ENCODE data around the gene UCMA. TPM values are rescaled to one million over a fixed set of nuclear protein-coding genes. Genes with fewer than 3 reads are reported as not detected.

The UCMA gene
- total and polyA plus RNA-seq, 4 donors = not detected

DNA sequence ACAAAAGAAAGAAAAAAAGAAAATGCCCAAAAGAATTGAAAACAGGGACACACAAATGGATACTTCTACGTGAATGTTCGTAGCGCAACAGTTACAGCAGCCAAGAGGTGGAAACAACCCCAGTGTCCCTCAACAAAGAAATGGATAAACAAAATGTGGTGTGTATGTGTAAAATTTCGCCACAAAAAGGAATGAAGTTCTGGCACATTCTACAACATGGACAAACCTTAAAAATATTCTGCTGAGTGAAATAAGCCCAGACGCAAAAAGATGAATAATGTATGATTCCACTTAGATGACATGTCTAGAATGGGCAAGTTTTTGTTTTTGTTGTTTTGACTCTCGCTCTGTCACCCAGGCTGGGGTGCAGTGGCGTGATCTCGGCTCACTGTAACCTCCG is 10.9 kb downstream of the UCMA start:
- peaks cover 0 to 2% (median 0%) of the 10 kb centered on the region in 4 donors for H3K4me1 ChIP-seq (ENCODE audit: control insufficient read depth in 4 of 4, insufficient read depth in 4 of 4, low read length in 3 of 4)
- H3K36me3 ChIP-seq (ENCODE audit: control insufficient read depth in 4 of 4, insufficient read depth in 3 of 4, low read depth in 1 of 4, low read length in 3 of 4) = no peaks in the 10 kb centered on the region
- H3K27me3 ChIP-seq (ENCODE audit: control insufficient read depth in 4 of 4, insufficient read depth in 4 of 4, low read length in 3 of 4) = no peaks in the 10 kb centered on the region
- 95% methylated on average over 9 of the region's 9 CpGs for WGBS
- no peak overlapping the region for H3K27ac ChIP-seq (ENCODE audit: low read depth in 1 of 2, low read length in 2 of 2)
- no peak overlapping the region for H3K4me3 ChIP-seq (ENCODE audit: low read depth in 1 of 3, low read length in 3 of 3)
- DNase-seq (ENCODE audit: low spot score) = no peak
- TF ChIP-seq, protein P1, sequence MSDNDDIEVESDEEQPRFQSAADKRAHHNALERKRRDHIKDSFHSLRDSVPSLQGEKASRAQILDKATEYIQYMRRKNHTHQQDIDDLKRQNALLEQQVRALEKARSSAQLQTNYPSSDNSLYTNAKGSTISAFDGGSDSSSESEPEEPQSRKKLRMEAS (IDR thresholded peaks at IDR 0.05) = no peak
- TF ChIP-seq GABPA (IDR thresholded peaks at IDR 0.05 in 1 of 2, conservative IDR thresholded peaks at IDR 0.05 in 1 of 2) = no peak
- no peak for TF ChIP-seq NR2F2 (IDR thresholded peaks at IDR 0.05)
- TF ChIP-seq, protein P2, sequence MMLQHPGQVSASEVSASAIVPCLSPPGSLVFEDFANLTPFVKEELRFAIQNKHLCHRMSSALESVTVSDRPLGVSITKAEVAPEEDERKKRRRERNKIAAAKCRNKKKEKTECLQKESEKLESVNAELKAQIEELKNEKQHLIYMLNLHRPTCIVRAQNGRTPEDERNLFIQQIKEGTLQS (IDR thresholded peaks at IDR 0.05) = no peak
- TF ChIP-seq RXRA (IDR thresholded peaks at IDR 0.05) = no peak
- TF ChIP-seq TAF1 (conservative IDR thresholded peaks at IDR 0.05) = no peak
- TF ChIP-seq HNF4G (IDR thresholded peaks at IDR 0.05) = no peak
- no peak for TF ChIP-seq FOXA2 (IDR thresholded peaks at IDR 0.05)
- no peak for TF ChIP-seq RAD21 (IDR thresholded peaks at IDR 0.05)
- TF ChIP-seq, protein P3, sequence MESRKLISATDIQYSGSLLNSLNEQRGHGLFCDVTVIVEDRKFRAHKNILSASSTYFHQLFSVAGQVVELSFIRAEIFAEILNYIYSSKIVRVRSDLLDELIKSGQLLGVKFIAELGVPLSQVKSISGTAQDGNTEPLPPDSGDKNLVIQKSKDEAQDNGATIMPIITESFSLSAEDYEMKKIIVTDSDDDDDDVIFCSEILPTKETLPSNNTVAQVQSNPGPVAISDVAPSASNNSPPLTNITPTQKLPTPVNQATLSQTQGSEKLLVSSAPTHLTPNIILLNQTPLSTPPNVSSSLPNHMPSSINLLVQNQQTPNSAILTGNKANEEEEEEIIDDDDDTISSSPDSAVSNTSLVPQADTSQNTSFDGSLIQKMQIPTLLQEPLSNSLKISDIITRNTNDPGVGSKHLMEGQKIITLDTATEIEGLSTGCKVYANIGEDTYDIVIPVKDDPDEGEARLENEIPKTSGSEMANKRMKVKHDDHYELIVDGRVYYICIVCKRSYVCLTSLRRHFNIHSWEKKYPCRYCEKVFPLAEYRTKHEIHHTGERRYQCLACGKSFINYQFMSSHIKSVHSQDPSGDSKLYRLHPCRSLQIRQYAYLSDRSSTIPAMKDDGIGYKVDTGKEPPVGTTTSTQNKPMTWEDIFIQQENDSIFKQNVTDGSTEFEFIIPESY (IDR thresholded peaks at IDR 0.05) = no peak
- TF ChIP-seq FOXA1 (IDR thresholded peaks at IDR 0.05) = no peak
- no peaks in the 10 kb centered on the region for H3K9me3 ChIP-seq (ENCODE audit: control insufficient read depth in 4 of 4, low read length in 3 of 4)
- no peak overlapping the region for H3K9ac ChIP-seq (ENCODE audit: low read depth in 1 of 2, low read length in 2 of 2)

DNA sequence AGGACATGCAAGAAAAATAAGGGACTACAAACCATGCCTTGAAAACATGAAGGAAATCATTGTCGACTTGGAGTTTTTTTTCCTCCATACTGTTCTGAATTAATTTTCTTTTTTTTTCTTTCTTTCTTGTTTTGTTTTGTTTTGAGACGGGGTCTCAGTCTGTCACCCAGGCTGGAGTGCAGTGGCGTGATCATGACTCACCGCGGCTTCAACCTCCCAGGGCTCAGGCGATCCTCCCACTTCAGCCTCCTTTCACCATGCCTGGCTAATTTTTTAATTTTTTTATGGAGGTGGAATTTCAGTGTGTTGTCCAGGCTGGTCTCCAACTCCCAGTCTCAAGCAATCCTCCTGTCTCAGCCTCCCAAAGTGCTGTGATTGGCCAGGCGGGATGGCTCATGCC is 11.6 kb downstream of the UCMA start:
- no peak for DNase-seq (ENCODE audit: low spot score)
- H3K9ac ChIP-seq (ENCODE audit: low read depth in 1 of 2, low read length in 2 of 2) = no peak overlapping the region
- peaks cover 0 to 2% (median 0%) of the 10 kb centered on the region in 4 donors for H3K4me1 ChIP-seq (ENCODE audit: control insufficient read depth in 4 of 4, insufficient read depth in 4 of 4, low read length in 3 of 4)
- H3K27ac ChIP-seq (ENCODE audit: low read depth in 1 of 2, low read length in 2 of 2) = no peak overlapping the region
- H3K9me3 ChIP-seq (ENCODE audit: control insufficient read depth in 4 of 4, low read length in 3 of 4) = no peaks in the 10 kb centered on the region
- H3K27me3 ChIP-seq (ENCODE audit: control insufficient read depth in 4 of 4, insufficient read depth in 4 of 4, low read length in 3 of 4) = no peaks in the 10 kb centered on the region
- no peaks in the 10 kb centered on the region for H3K36me3 ChIP-seq (ENCODE audit: control insufficient read depth in 4 of 4, insufficient read depth in 3 of 4, low read depth in 1 of 4, low read length in 3 of 4)
- TF ChIP-seq HNF4G (IDR thresholded peaks at IDR 0.05) (no peak), RAD21 (IDR thresholded peaks at IDR 0.05) (no peak), HNF4A (conservative IDR thresholded peaks at IDR 0.05) (no peak), SP1 (IDR thresholded peaks at IDR 0.05) (no peak), NR2F2 (IDR thresholded peaks at IDR 0.05) (no peak), TAF1 (conservative IDR thresholded peaks at IDR 0.05) (no peak), YY1 (IDR thresholded peaks at IDR 0.05) (no peak), FOXA1 (IDR thresholded peaks at IDR 0.05) (no peak), EGR1 (IDR thresholded peaks at IDR 0.05; ENCODE audit: low read depth in 2 of 2) (no peak)
- TF ChIP-seq, protein P1 (IDR thresholded peaks at IDR 0.05) = no peak
- TF ChIP-seq, protein P4, sequence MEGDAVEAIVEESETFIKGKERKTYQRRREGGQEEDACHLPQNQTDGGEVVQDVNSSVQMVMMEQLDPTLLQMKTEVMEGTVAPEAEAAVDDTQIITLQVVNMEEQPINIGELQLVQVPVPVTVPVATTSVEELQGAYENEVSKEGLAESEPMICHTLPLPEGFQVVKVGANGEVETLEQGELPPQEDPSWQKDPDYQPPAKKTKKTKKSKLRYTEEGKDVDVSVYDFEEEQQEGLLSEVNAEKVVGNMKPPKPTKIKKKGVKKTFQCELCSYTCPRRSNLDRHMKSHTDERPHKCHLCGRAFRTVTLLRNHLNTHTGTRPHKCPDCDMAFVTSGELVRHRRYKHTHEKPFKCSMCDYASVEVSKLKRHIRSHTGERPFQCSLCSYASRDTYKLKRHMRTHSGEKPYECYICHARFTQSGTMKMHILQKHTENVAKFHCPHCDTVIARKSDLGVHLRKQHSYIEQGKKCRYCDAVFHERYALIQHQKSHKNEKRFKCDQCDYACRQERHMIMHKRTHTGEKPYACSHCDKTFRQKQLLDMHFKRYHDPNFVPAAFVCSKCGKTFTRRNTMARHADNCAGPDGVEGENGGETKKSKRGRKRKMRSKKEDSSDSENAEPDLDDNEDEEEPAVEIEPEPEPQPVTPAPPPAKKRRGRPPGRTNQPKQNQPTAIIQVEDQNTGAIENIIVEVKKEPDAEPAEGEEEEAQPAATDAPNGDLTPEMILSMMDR (IDR thresholded peaks at IDR 0.05; ENCODE audit: low read depth, low read length, missing input control) = no peak
- TF ChIP-seq, protein P2 (IDR thresholded peaks at IDR 0.05) = no peak
- no peak overlapping the region for H3K4me3 ChIP-seq (ENCODE audit: low read depth in 1 of 3, low read length in 3 of 3)
- WGBS = 97% methylated on average over 7 of the region's 7 CpGs

All from liver (tissue), 9 donors.